ENCODE data around the gene LSG1.

The LSG1 gene

DNA sequence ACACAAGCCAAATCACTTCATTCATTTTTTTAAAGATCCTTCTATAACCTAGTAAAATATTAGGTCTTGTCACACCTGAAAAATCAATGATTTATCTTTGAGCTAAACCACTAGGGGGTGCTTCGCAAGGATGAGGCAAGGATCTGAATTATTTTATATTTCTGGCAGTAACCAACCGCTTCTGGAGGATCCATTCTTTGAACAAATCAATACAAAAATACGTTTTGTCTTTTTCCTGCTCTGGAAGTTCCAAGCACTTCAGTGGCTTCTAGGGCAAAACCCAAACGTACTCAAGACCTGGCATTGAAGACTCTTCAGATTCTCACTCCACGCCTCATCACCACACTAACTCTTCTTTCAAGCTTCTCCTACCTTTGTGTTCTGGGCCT, 486 bp downstream of the LSG1 start:
- TF ChIP-seq, protein P1, sequence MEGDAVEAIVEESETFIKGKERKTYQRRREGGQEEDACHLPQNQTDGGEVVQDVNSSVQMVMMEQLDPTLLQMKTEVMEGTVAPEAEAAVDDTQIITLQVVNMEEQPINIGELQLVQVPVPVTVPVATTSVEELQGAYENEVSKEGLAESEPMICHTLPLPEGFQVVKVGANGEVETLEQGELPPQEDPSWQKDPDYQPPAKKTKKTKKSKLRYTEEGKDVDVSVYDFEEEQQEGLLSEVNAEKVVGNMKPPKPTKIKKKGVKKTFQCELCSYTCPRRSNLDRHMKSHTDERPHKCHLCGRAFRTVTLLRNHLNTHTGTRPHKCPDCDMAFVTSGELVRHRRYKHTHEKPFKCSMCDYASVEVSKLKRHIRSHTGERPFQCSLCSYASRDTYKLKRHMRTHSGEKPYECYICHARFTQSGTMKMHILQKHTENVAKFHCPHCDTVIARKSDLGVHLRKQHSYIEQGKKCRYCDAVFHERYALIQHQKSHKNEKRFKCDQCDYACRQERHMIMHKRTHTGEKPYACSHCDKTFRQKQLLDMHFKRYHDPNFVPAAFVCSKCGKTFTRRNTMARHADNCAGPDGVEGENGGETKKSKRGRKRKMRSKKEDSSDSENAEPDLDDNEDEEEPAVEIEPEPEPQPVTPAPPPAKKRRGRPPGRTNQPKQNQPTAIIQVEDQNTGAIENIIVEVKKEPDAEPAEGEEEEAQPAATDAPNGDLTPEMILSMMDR (IDR thresholded peaks at IDR 0.05; ENCODE audit: low read length): peak; percentile 93
- no peak for TF ChIP-seq EZH2 (IDR thresholded peaks at IDR 0.05; ENCODE audit: borderline replicate concordance, low read length)
- peaks cover 25% of the 10 kb centered on the region for H3K36me3 ChIP-seq (ENCODE audit: insufficient read depth, low read length)
- H3F3A ChIP-seq (ENCODE audit: insufficient read depth, low read length): no peaks in the 10 kb centered on the region
- peaks cover 18% of the 10 kb centered on the region for H3K4me1 ChIP-seq (ENCODE audit: insufficient read depth, low read length, severe bottlenecking)
- no peaks in the 10 kb centered on the region for H3K9me2 ChIP-seq (ENCODE audit: low read depth, low read length)
- no peaks in the 10 kb centered on the region for H3K9me3 ChIP-seq (ENCODE audit: low read length)
- H3K27ac ChIP-seq (ENCODE audit: low read depth, low read length, poor library complexity, severe bottlenecking): peak overlapping the region; percentile 68
- no peaks in the 10 kb centered on the region for H4K20me1 ChIP-seq (ENCODE audit: insufficient read depth, low read length)
- H3K4me2 ChIP-seq (ENCODE audit: low read length): peak overlapping the region; percentile 63
- H3K27me3 ChIP-seq (ENCODE audit: insufficient read depth, low read length): no peaks in the 10 kb centered on the region
- H3K4me3 ChIP-seq (ENCODE audit: low read depth, low read length, poor library complexity, severe bottlenecking): peak overlapping the region; percentile 84
- H3K9ac ChIP-seq (ENCODE audit: low read length): peak overlapping the region; percentile 72
- H3K79me2 ChIP-seq (ENCODE audit: insufficient read depth, low read length): peaks cover 20% of the 10 kb centered on the region
- H2AFZ ChIP-seq (ENCODE audit: low read length): no peak overlapping the region

DNA sequence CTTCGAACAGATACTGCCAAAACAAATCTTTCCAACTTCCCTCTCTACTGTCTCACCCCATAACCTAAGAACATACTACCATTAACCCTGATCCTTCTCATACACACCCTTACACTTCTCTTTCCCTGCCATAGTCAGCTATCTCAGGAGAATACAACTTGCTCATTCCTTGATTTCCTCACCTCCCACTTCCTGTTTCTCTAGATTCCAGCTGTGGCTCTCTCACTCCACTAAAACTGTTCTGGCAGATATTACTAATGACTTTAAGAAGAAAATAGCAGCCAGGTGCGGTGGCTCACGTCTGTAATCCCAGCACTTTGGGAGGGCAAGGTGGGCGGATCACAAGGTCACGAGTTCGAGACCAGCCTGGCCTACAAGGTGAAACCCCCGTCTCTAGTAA, 4.6 kb downstream of the LSG1 start:
- Histone ChIP-seq H2AFZ (ENCODE audit: low read length) (no peak overlapping the region), H3K27me3 (ENCODE audit: insufficient read depth, low read length) (no peaks in the 10 kb centered on the region), H4K20me1 (ENCODE audit: insufficient read depth, low read length) (no peaks in the 10 kb centered on the region), H3K4me3 (ENCODE audit: low read depth, low read length, poor library complexity, severe bottlenecking) (no peak overlapping the region), H3K27ac (ENCODE audit: low read depth, low read length, poor library complexity, severe bottlenecking) (no peak overlapping the region), H3K36me3 (ENCODE audit: insufficient read depth, low read length) (peaks cover 57% of the 10 kb centered on the region), H3K4me1 (ENCODE audit: insufficient read depth, low read length, severe bottlenecking) (peaks cover 13% of the 10 kb centered on the region), H3K9ac (ENCODE audit: low read length) (no peak overlapping the region), H3K9me2 (ENCODE audit: low read depth, low read length) (no peaks in the 10 kb centered on the region), H3F3A (ENCODE audit: insufficient read depth, low read length) (no peaks in the 10 kb centered on the region), H3K4me2 (ENCODE audit: low read length) (no peak overlapping the region), H3K9me3 (ENCODE audit: low read length) (no peaks in the 10 kb centered on the region), H3K79me2 (ENCODE audit: insufficient read depth, low read length) (peaks cover 20% of the 10 kb centered on the region)
- TF ChIP-seq EZH2 (IDR thresholded peaks at IDR 0.05; ENCODE audit: borderline replicate concordance, low read length): no peak
- TF ChIP-seq, protein P1 (IDR thresholded peaks at IDR 0.05; ENCODE audit: low read length): no peak

DNA sequence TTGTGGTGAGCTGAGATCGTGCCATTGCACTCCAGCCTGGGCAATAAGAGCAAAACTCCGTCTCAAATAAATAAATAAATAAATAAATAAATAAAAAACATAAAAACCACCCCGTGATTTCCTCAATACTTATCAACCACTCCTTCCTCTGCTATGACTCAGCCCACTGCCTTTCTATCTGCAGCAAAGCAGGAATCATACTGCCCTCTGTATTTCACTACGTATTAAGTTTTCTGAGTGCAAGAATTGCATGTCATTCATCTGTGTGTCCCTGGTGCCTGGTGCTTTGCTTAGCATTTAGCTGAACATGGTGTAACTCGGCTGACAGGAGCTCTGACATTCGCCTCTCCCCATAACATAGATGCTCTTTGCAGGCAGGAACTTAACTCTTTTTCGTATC, 7.1 kb downstream of the LSG1 start:
- no peaks in the 10 kb centered on the region for H3K4me1 ChIP-seq (ENCODE audit: insufficient read depth, low read length, severe bottlenecking)
- H3K27ac ChIP-seq (ENCODE audit: low read depth, low read length, poor library complexity, severe bottlenecking): no peak overlapping the region
- no peak overlapping the region for H3K4me2 ChIP-seq (ENCODE audit: low read length)
- no peaks in the 10 kb centered on the region for H3K9me2 ChIP-seq (ENCODE audit: low read depth, low read length)
- H3K4me3 ChIP-seq (ENCODE audit: low read depth, low read length, poor library complexity, severe bottlenecking): no peak overlapping the region
- TF ChIP-seq, protein P1 (IDR thresholded peaks at IDR 0.05; ENCODE audit: low read length): no peak
- TF ChIP-seq EZH2 (IDR thresholded peaks at IDR 0.05; ENCODE audit: borderline replicate concordance, low read length): no peak
- 0 out of 2 replicates have a peak, but pooled peaks cover under 1% of the 10 kb centered on the region for H3K79me2 ChIP-seq (ENCODE audit: insufficient read depth, low read length)
- no peaks in the 10 kb centered on the region for H3F3A ChIP-seq (ENCODE audit: insufficient read depth, low read length)
- no peaks in the 10 kb centered on the region for H3K27me3 ChIP-seq (ENCODE audit: insufficient read depth, low read length)
- no peak overlapping the region for H3K9ac ChIP-seq (ENCODE audit: low read length)
- H2AFZ ChIP-seq (ENCODE audit: low read length): no peak overlapping the region
- peaks cover 75% of the 10 kb centered on the region for H3K36me3 ChIP-seq (ENCODE audit: insufficient read depth, low read length)
- H3K9me3 ChIP-seq (ENCODE audit: low read length): no peaks in the 10 kb centered on the region
- H4K20me1 ChIP-seq (ENCODE audit: insufficient read depth, low read length): no peaks in the 10 kb centered on the region

Measured in OCI-LY1 (cell line).